Measurements from ENCODE around the gene SEC16A. TPM values are rescaled to one million over a fixed set of nuclear protein-coding genes. Genes with fewer than 3 reads are reported as not detected.

SEC16A gene
- total RNA-seq, 1 donor from 2014 or later: 94.5 TPM

DNA sequence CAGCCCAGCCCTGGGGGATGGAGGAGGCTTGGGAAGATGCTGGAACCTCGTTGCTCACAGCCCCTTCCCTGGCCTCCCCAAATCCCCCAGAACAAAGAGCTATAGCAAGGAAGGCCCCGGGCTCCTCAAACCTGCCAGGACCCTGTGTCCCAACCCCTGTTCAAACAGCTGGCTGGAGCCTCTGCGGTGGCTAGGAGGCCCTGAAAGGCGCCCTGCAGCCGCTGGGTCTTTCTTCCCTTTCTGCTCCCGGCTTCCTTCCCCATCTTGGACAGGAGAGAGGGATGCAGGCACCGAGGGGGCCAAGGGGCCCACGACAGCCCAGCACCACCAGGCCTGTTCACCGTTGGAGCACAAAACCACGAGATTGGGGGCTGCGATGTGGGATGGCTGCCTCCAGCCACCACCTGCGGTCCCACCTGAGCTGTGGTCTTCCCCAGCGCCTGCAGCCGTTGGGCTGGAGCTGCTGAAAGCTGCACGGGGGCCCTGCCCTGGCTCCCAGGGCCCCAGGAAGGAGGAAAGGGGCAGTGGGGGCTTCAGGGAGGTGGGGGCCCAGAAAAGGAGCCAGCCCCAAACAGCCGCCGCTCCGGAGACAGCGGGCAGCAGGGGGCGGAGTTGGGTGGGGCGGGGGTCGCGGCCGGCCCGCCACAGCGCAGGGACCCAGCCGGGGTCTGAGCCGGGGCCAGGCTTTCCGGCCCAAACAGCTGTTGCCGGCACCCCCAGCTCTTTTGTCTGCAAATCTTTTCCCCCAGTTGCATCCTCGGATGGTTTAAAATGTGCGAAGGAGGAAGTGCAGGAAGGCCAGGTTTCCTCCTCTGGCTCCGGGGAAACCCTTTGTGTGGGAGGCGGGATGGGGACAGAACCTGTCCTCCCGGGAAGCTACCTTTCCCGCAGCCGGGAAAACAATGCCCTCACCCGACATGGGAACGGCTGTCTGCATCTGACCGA is 46.9 kb upstream of the SEC16A start:
- H4K20me1 ChIP-seq (ENCODE audit: insufficient read depth, low read length): peaks cover 93% of the 10 kb centered on the region
- H3K4me1 Mint-ChIP-seq (ENCODE audit: low read depth, unreplicated experiment): peaks cover 3% of the 10 kb centered on the region
- H3K27me3 Mint-ChIP-seq (ENCODE audit: low read depth, unreplicated experiment): no peaks in the 10 kb centered on the region
- peaks cover 13% of the 10 kb centered on the region for H3K4me1 ChIP-seq (ENCODE audit: insufficient read depth, low read length)
- no peak overlapping the region for H3K4me3 Mint-ChIP-seq (ENCODE audit: unreplicated experiment)
- DNase-seq (ENCODE audit: low read depth) (no peak), FAIRE-seq (no peak)
- H3K27me3 ChIP-seq (ENCODE audit: insufficient read depth, low read length): no peaks in the 10 kb centered on the region
- H3K27ac Mint-ChIP-seq (ENCODE audit: unreplicated experiment): no peak overlapping the region
- H3K9me3 Mint-ChIP-seq (ENCODE audit: unreplicated experiment): no peaks in the 10 kb centered on the region
- H3K9ac ChIP-seq (ENCODE audit: low read length): no peak overlapping the region
- no peak overlapping the region for H2AFZ ChIP-seq (ENCODE audit: low read depth, low read length)
- H3K9me3 ChIP-seq (ENCODE audit: insufficient read depth, low read depth, low read length): no peaks in the 10 kb centered on the region
- no peak overlapping the region for H3K4me2 ChIP-seq (ENCODE audit: low read length)
- no peaks in the 10 kb centered on the region for H3K36me3 ChIP-seq (ENCODE audit: insufficient read depth, low read length)
- peaks cover 62% of the 10 kb centered on the region for H3K79me2 ChIP-seq (ENCODE audit: insufficient read depth, low read length)
- TF ChIP-seq, protein P1, sequence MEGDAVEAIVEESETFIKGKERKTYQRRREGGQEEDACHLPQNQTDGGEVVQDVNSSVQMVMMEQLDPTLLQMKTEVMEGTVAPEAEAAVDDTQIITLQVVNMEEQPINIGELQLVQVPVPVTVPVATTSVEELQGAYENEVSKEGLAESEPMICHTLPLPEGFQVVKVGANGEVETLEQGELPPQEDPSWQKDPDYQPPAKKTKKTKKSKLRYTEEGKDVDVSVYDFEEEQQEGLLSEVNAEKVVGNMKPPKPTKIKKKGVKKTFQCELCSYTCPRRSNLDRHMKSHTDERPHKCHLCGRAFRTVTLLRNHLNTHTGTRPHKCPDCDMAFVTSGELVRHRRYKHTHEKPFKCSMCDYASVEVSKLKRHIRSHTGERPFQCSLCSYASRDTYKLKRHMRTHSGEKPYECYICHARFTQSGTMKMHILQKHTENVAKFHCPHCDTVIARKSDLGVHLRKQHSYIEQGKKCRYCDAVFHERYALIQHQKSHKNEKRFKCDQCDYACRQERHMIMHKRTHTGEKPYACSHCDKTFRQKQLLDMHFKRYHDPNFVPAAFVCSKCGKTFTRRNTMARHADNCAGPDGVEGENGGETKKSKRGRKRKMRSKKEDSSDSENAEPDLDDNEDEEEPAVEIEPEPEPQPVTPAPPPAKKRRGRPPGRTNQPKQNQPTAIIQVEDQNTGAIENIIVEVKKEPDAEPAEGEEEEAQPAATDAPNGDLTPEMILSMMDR (IDR thresholded peaks at IDR 0.05; ENCODE audit: insufficient read depth, low read depth, low read length): no peak
- peaks cover 3% of the 10 kb centered on the region for H3K36me3 Mint-ChIP-seq (ENCODE audit: low read depth, unreplicated experiment)
- no peak overlapping the region for H3K4me3 ChIP-seq (ENCODE audit: insufficient read depth, low read depth, low read length)
- no peak overlapping the region for H3K27ac ChIP-seq (ENCODE audit: low read depth, low read length)

DNA sequence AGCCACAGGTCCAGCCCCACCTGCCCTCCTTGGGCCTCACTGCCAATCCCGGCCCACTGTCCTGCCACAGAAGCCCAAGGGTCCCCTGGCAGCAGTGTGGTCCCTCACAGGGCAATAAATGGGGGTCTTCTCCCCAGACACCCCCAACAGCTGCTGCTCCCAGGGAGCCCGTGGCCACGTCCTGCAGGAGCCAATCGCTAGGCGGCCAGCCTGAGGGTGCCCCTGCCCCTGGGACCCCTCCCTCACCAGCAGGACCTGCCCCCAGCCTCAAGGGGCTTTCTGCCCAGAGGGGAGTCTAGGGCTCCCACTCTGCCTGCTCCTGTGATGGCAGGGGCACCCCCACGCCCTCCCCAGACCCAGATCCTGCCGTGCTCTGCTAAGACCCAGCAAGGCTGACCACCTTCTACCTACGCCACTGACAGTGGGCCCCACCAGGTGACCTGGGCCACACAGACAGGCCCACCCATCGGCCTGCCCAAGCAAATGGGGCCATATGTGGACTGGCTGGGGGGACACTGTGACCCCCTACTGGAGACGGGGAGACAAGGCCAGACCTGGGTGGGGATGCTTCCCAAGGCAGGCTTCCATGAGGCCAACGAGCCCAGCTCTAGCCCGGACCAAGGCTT is 46.0 kb upstream of the SEC16A start:
- H3K4me1 ChIP-seq (ENCODE audit: insufficient read depth, low read length): peaks cover 12% of the 10 kb centered on the region
- no peaks in the 10 kb centered on the region for H3K9me3 Mint-ChIP-seq (ENCODE audit: unreplicated experiment)
- peaks cover 3% of the 10 kb centered on the region for H3K4me1 Mint-ChIP-seq (ENCODE audit: low read depth, unreplicated experiment)
- FAIRE-seq: no peak
- DNase-seq (ENCODE audit: low read depth): no peak
- no peak overlapping the region for H3K4me3 Mint-ChIP-seq (ENCODE audit: unreplicated experiment)
- TF ChIP-seq, protein P1 (IDR thresholded peaks at IDR 0.05; ENCODE audit: insufficient read depth, low read depth, low read length): no peak
- no peak for TF ChIP-seq EZH2 (IDR thresholded peaks at IDR 0.05; ENCODE audit: insufficient read depth, low read length)
- H3K4me3 ChIP-seq (ENCODE audit: insufficient read depth, low read depth, low read length): no peak overlapping the region
- H2AFZ ChIP-seq (ENCODE audit: low read depth, low read length): no peak overlapping the region
- H3K36me3 Mint-ChIP-seq (ENCODE audit: low read depth, unreplicated experiment): peaks cover 2% of the 10 kb centered on the region
- no peak overlapping the region for H3K27ac ChIP-seq (ENCODE audit: low read depth, low read length)
- H3K79me2 ChIP-seq (ENCODE audit: insufficient read depth, low read length): peaks cover 60% of the 10 kb centered on the region
- H3K27me3 ChIP-seq (ENCODE audit: insufficient read depth, low read length): no peaks in the 10 kb centered on the region
- no peak overlapping the region for H3K27ac Mint-ChIP-seq (ENCODE audit: unreplicated experiment)
- H3K9ac ChIP-seq (ENCODE audit: low read length): no peak overlapping the region
- no peaks in the 10 kb centered on the region for H3K9me3 ChIP-seq (ENCODE audit: insufficient read depth, low read depth, low read length)
- H3K27me3 Mint-ChIP-seq (ENCODE audit: low read depth, unreplicated experiment): no peaks in the 10 kb centered on the region
- no peaks in the 10 kb centered on the region for H3K36me3 ChIP-seq (ENCODE audit: insufficient read depth, low read length)
- H4K20me1 ChIP-seq (ENCODE audit: insufficient read depth, low read length): peaks cover 94% of the 10 kb centered on the region
- no peak overlapping the region for H3K4me2 ChIP-seq (ENCODE audit: low read length)
